Measurements from ENCODE around the gene CATSPERE.

- TF ChIP-seq CTCF (IDR thresholded peaks at IDR 0.05) (no peak), EP300 (IDR thresholded peaks at IDR 0.05) (no peak)
These were observed 219.6 kb downstream of the CATSPERE start for GRCh38 chr1:244680667-244681066.
